Measurements from ENCODE around the gene SLIT3.
A peak's percentile ranks its signal among the peaks of the same experiment; 100 is the strongest.

SLIT3 gene

GRCh38 chr5:169164481-169164925 lies 136.4 kb downstream of the SLIT3 start:
- Mint-ChIP-seq H3K9me3 (peaks cover 17% of the 10 kb centered on the region), H3K4me3 (no peak overlapping the region), H3K4me1 (peaks cover 68% of the 10 kb centered on the region), H3K27me3 (ENCODE audit: low read depth, poor library complexity) (peaks cover 4% of the 10 kb centered on the region), H3K36me3 (ENCODE audit: low read depth) (peaks cover 11% of the 10 kb centered on the region), H3K27ac (no peak overlapping the region)
- DNase-seq = no peak
- no peak for TF ChIP-seq CTCF (IDR thresholded peaks at IDR 0.05)

- peaks cover 38% of the 10 kb centered on the region for H3K9me3 Mint-ChIP-seq
- H3K4me3 Mint-ChIP-seq = no peak overlapping the region
- H3K27ac Mint-ChIP-seq = no peak overlapping the region
- peaks cover 30% of the 10 kb centered on the region for H3K36me3 Mint-ChIP-seq (ENCODE audit: low read depth)
- no peak for DNase-seq
- H3K4me1 Mint-ChIP-seq = peaks cover 59% of the 10 kb centered on the region
- peaks cover 4% of the 10 kb centered on the region for H3K27me3 Mint-ChIP-seq (ENCODE audit: low read depth, poor library complexity)
- no peak for TF ChIP-seq CTCF (IDR thresholded peaks at IDR 0.05)
Measured at GRCh38 chr5:169162407-169162806, 138.5 kb downstream of the SLIT3 start.

GRCh38 chr5:169161022-169161680 lies 139.8 kb downstream of the SLIT3 start:
- peaks cover 50% of the 10 kb centered on the region for H3K9me3 Mint-ChIP-seq
- peak overlapping the region; percentile 54 for H3K4me3 Mint-ChIP-seq
- peaks cover 42% of the 10 kb centered on the region for H3K36me3 Mint-ChIP-seq (ENCODE audit: low read depth)
- peak overlapping the region; percentile 95 for H3K27ac Mint-ChIP-seq
- TF ChIP-seq CTCF (IDR thresholded peaks at IDR 0.05) = no peak
- DNase-seq = peak; percentile 86
- H3K4me1 Mint-ChIP-seq = peaks cover 54% of the 10 kb centered on the region
- H3K27me3 Mint-ChIP-seq (ENCODE audit: low read depth, poor library complexity) = peaks cover 4% of the 10 kb centered on the region

GRCh38 chr5:169160405-169160901 lies 140.5 kb downstream of the SLIT3 start:
- H3K27ac Mint-ChIP-seq = peak overlapping the region; percentile 95
- peaks cover 42% of the 10 kb centered on the region for H3K36me3 Mint-ChIP-seq (ENCODE audit: low read depth)
- H3K9me3 Mint-ChIP-seq = peaks cover 50% of the 10 kb centered on the region
- TF ChIP-seq CTCF (IDR thresholded peaks at IDR 0.05) = no peak
- peaks cover 4% of the 10 kb centered on the region for H3K27me3 Mint-ChIP-seq (ENCODE audit: low read depth, poor library complexity)
- DNase-seq = no peak
- peaks cover 48% of the 10 kb centered on the region for H3K4me1 Mint-ChIP-seq
- H3K4me3 Mint-ChIP-seq = no peak overlapping the region

GRCh38 chr5:169158764-169159163 lies 142.2 kb downstream of the SLIT3 start:
- DNase-seq = no peak
- Mint-ChIP-seq H3K27ac (no peak overlapping the region), H3K9me3 (peaks cover 50% of the 10 kb centered on the region), H3K4me3 (no peak overlapping the region), H3K4me1 (peaks cover 44% of the 10 kb centered on the region), H3K27me3 (ENCODE audit: low read depth, poor library complexity) (peaks cover 4% of the 10 kb centered on the region), H3K36me3 (ENCODE audit: low read depth) (peaks cover 42% of the 10 kb centered on the region)
- no peak for TF ChIP-seq CTCF (IDR thresholded peaks at IDR 0.05)

GRCh38 chr5:169157064-169157463 lies 143.9 kb downstream of the SLIT3 start:
- H3K9me3 Mint-ChIP-seq = peaks cover 50% of the 10 kb centered on the region
- H3K4me1 Mint-ChIP-seq = peaks cover 41% of the 10 kb centered on the region
- H3K36me3 Mint-ChIP-seq (ENCODE audit: low read depth) = peaks cover 42% of the 10 kb centered on the region
- peaks cover 7% of the 10 kb centered on the region for H3K27me3 Mint-ChIP-seq (ENCODE audit: low read depth, poor library complexity)
- no peak for TF ChIP-seq CTCF (IDR thresholded peaks at IDR 0.05)
- no peak for DNase-seq
- no peak overlapping the region for H3K4me3 Mint-ChIP-seq
- H3K27ac Mint-ChIP-seq = no peak overlapping the region

All from nephron progenitor cell (in vitro differentiated cells).